K562 (cell line): ENCODE measurements around the gene CSNK1G1. TPM values are rescaled to one million over a fixed set of nuclear protein-coding genes. Genes with fewer than 3 reads are reported as not detected.

Experiments
- BDP1 ChIP-seq: IDR thresholded peaks from 3 replicates; pipeline ENCODE4 v1.6.1; 2011; ENCODE audit not compliant: insufficient read length, insufficient read depth
- LARP7 ChIP-seq: fragments of 450-650 bp; IDR thresholded peaks from 2 replicates; pipeline ENCODE4 v1.6.1; 2016
- NFXL1 ChIP-seq: fragments of 450-650 bp; formaldehyde crosslinking; IDR thresholded peaks from 2 replicates; pipeline ENCODE4 v1.4.0; 2021; ENCODE audit warnings: mild to moderate bottlenecking
- POLR2B ChIP-seq: fragments of 450-650 bp; IDR thresholded peaks from 2 replicates; pipeline ENCODE4 v1.6.1; 2018; ENCODE audit warnings: low read depth; ENCODE audit not compliant: partially characterized antibody
- RBM22 ChIP-seq: fragments of 200-400 bp; formaldehyde crosslinking; IDR thresholded peaks from 2 replicates; pipeline ENCODE4 v1.6.1; 2018; ENCODE audit warnings: low read length, low read depth; ENCODE audit not compliant: poor library complexity, severe bottlenecking
- ZNF445 ChIP-seq: fragments of 250-450 bp; sonication (Bioruptor Pico); IDR thresholded peaks from 2 replicates; pipeline ENCODE4 v1.4.0; 2020; ENCODE audit warnings: low read depth, mild to moderate bottlenecking, moderate library complexity
- ZNF584 ChIP-seq: fragments of 200-800 bp; sonication (Bioruptor generic); IDR thresholded peaks from 2 replicates; pipeline ENCODE4 v1.6.1; 2016; ENCODE audit warnings: low read depth, mild to moderate bottlenecking, missing genetic modification characterization, missing compliant biosample characterization
- polyA plus RNA-seq, 8 experiments: library from polyadenylated mRNA; depleted of rRNA in 4 of 8; stranded (reverse) in 5 of 8; unstranded in 3 of 8; fragments of >200 nt; fragmentation: Nextera tagmentation in 2 of 8; fragmentation: Illumina TruSeq in 1 of 8; extraction: Ambion mirVana in 2 of 8; extraction: Trizol in 1 of 8; gene quantifications; 2 replicates each; pipeline versions ENCODE4 v1.2.1 to v1.2.3, GENCODE V29; 2011 to 2014; ENCODE audit warnings: inconsistent platforms in 1 of 8, missing spikeins in 1 of 8
- total RNA-seq, 7 experiments: library from RNA; depleted of rRNA in 6 of 7; stranded (reverse); fragments of >200 nt in 6 of 7; fragmentation: Illumina TruSeq in 2 of 7; extraction: Trizol in 2 of 7; gene quantifications; 2 replicates each; pipeline versions ENCODE4 v1.2.1 to v1.2.3, GENCODE V29; 2011 to 2021; ENCODE audit warnings: low replicate concordance in 1 of 7
- TF ChIP-seq, protein P1 (sequence below): fragments of 450-650 bp; IDR thresholded peaks from 2 replicates; pipeline ENCODE4 v1.6.1; 2016; ENCODE audit warnings: mild to moderate bottlenecking, moderate library complexity
- TF ChIP-seq, protein P2 (sequence below), 2 experiments: fragments of 450-650 bp; formaldehyde crosslinking in 1 of 2; IDR thresholded peaks; 2 replicates each; pipeline versions ENCODE4 v1.4.0 to v1.6.1; 2014 to 2020; ENCODE audit warnings: mild to moderate bottlenecking in 2 of 2, borderline replicate concordance in 1 of 2, low read depth in 1 of 2

Gene CSNK1G1
- total and polyA plus RNA-seq, 9 of the 15 experiments (the other 6 are each of a cell fraction or from before 2014, with no cell fraction given): 4.5 to 18.5 (median 9.5) TPM

DNA sequence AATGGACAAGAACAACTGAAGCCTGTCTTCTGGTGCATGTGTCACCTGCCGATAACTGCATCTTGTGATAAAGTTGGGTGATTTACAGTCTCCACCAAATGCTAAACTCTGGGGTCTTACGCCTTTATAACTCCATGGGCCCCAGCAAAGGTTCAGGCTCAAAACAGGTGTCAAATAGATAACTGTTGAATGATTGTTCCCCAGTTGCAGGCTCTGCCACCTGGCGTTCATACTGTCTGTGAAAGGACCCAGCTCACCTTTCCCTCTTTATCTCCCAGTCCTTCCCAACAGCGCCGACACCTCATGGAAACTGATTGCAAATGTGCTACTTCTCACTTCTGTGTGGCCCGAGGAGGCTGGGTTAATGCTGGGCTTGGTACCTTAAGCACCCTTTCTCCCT is 212.7 kb downstream of the CSNK1G1 start (continued):
- TF ChIP-seq, protein P1, sequence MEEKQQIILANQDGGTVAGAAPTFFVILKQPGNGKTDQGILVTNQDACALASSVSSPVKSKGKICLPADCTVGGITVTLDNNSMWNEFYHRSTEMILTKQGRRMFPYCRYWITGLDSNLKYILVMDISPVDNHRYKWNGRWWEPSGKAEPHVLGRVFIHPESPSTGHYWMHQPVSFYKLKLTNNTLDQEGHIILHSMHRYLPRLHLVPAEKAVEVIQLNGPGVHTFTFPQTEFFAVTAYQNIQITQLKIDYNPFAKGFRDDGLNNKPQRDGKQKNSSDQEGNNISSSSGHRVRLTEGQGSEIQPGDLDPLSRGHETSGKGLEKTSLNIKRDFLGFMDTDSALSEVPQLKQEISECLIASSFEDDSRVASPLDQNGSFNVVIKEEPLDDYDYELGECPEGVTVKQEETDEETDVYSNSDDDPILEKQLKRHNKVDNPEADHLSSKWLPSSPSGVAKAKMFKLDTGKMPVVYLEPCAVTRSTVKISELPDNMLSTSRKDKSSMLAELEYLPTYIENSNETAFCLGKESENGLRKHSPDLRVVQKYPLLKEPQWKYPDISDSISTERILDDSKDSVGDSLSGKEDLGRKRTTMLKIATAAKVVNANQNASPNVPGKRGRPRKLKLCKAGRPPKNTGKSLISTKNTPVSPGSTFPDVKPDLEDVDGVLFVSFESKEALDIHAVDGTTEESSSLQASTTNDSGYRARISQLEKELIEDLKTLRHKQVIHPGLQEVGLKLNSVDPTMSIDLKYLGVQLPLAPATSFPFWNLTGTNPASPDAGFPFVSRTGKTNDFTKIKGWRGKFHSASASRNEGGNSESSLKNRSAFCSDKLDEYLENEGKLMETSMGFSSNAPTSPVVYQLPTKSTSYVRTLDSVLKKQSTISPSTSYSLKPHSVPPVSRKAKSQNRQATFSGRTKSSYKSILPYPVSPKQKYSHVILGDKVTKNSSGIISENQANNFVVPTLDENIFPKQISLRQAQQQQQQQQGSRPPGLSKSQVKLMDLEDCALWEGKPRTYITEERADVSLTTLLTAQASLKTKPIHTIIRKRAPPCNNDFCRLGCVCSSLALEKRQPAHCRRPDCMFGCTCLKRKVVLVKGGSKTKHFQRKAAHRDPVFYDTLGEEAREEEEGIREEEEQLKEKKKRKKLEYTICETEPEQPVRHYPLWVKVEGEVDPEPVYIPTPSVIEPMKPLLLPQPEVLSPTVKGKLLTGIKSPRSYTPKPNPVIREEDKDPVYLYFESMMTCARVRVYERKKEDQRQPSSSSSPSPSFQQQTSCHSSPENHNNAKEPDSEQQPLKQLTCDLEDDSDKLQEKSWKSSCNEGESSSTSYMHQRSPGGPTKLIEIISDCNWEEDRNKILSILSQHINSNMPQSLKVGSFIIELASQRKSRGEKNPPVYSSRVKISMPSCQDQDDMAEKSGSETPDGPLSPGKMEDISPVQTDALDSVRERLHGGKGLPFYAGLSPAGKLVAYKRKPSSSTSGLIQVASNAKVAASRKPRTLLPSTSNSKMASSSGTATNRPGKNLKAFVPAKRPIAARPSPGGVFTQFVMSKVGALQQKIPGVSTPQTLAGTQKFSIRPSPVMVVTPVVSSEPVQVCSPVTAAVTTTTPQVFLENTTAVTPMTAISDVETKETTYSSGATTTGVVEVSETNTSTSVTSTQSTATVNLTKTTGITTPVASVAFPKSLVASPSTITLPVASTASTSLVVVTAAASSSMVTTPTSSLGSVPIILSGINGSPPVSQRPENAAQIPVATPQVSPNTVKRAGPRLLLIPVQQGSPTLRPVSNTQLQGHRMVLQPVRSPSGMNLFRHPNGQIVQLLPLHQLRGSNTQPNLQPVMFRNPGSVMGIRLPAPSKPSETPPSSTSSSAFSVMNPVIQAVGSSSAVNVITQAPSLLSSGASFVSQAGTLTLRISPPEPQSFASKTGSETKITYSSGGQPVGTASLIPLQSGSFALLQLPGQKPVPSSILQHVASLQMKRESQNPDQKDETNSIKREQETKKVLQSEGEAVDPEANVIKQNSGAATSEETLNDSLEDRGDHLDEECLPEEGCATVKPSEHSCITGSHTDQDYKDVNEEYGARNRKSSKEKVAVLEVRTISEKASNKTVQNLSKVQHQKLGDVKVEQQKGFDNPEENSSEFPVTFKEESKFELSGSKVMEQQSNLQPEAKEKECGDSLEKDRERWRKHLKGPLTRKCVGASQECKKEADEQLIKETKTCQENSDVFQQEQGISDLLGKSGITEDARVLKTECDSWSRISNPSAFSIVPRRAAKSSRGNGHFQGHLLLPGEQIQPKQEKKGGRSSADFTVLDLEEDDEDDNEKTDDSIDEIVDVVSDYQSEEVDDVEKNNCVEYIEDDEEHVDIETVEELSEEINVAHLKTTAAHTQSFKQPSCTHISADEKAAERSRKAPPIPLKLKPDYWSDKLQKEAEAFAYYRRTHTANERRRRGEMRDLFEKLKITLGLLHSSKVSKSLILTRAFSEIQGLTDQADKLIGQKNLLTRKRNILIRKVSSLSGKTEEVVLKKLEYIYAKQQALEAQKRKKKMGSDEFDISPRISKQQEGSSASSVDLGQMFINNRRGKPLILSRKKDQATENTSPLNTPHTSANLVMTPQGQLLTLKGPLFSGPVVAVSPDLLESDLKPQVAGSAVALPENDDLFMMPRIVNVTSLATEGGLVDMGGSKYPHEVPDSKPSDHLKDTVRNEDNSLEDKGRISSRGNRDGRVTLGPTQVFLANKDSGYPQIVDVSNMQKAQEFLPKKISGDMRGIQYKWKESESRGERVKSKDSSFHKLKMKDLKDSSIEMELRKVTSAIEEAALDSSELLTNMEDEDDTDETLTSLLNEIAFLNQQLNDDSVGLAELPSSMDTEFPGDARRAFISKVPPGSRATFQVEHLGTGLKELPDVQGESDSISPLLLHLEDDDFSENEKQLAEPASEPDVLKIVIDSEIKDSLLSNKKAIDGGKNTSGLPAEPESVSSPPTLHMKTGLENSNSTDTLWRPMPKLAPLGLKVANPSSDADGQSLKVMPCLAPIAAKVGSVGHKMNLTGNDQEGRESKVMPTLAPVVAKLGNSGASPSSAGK: no peak
- TF ChIP-seq LARP7 (no peak), RBM22 (no peak), BDP1 (no peak), NFXL1 (CRISPR knock-in tag) (no peak), POLR2B (no peak), ZNF445 (CRISPR knock-in tag) (no peak), ZNF584 (CRISPR knock-in tag) (no peak)
- TF ChIP-seq, protein P2, sequence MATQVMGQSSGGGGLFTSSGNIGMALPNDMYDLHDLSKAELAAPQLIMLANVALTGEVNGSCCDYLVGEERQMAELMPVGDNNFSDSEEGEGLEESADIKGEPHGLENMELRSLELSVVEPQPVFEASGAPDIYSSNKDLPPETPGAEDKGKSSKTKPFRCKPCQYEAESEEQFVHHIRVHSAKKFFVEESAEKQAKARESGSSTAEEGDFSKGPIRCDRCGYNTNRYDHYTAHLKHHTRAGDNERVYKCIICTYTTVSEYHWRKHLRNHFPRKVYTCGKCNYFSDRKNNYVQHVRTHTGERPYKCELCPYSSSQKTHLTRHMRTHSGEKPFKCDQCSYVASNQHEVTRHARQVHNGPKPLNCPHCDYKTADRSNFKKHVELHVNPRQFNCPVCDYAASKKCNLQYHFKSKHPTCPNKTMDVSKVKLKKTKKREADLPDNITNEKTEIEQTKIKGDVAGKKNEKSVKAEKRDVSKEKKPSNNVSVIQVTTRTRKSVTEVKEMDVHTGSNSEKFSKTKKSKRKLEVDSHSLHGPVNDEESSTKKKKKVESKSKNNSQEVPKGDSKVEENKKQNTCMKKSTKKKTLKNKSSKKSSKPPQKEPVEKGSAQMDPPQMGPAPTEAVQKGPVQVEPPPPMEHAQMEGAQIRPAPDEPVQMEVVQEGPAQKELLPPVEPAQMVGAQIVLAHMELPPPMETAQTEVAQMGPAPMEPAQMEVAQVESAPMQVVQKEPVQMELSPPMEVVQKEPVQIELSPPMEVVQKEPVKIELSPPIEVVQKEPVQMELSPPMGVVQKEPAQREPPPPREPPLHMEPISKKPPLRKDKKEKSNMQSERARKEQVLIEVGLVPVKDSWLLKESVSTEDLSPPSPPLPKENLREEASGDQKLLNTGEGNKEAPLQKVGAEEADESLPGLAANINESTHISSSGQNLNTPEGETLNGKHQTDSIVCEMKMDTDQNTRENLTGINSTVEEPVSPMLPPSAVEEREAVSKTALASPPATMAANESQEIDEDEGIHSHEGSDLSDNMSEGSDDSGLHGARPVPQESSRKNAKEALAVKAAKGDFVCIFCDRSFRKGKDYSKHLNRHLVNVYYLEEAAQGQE (IDR thresholded peaks at IDR 0.05; ENCODE audit: borderline replicate concordance): no peak; the same call in 1 of the 2 replicates
- TF ChIP-seq, protein P2 (CRISPR knock-in tag; IDR thresholded peaks at IDR 0.05; ENCODE audit: low read depth): no peak
